AG09309 (cell line): ENCODE measurements around the gene MPDZ.

Experiments
- DNase-seq: peaks from one replicate; pipeline ENCODE4 v3.0.0-alpha.2; 2010; ENCODE audit warnings: low read depth
- H3K4me3 ChIP-seq: 2 replicates; pipeline ENCODE4 v1.5.1; 2011; ENCODE audit warnings: mild to moderate bottlenecking, low read depth, low read length, moderate library complexity; ENCODE audit not compliant: control insufficient read depth
- CTCF ChIP-seq: IDR thresholded peaks from 2 replicates; pipeline ENCODE4 v1.5.1; 2011; ENCODE audit warnings: mild to moderate bottlenecking, low read depth, low read length, inconsistent platforms; ENCODE audit not compliant: insufficient read depth, control insufficient read depth; ENCODE audit errors: missing control alignments

The MPDZ gene

GRCh38 chr9:13292782-13293181 is 13.3 kb upstream of the MPDZ start:
- no peak for TF ChIP-seq CTCF
- no peak overlapping the region for H3K4me3 ChIP-seq
- no peak for DNase-seq

GRCh38 chr9:13292158-13292557 is 12.7 kb upstream of the MPDZ start:
- no peak for TF ChIP-seq CTCF
- H3K4me3 ChIP-seq, result no peak overlapping the region
- no peak for DNase-seq

- TF ChIP-seq CTCF, result no peak
- no peak overlapping the region for H3K4me3 ChIP-seq
- DNase-seq, result no peak
Observed at GRCh38 chr9:13291718-13292117, 12.2 kb upstream of the MPDZ start.

- no peak for TF ChIP-seq CTCF
- no peak overlapping the region for H3K4me3 ChIP-seq
- no peak for DNase-seq
Observed at GRCh38 chr9:13284011-13284410, 4.5 kb upstream of the MPDZ start.

GRCh38 chr9:13282998-13283397 is 3.5 kb upstream of the MPDZ start:
- TF ChIP-seq CTCF, result no peak
- no peak for DNase-seq
- H3K4me3 ChIP-seq, result no peak overlapping the region

- no peak overlapping the region for H3K4me3 ChIP-seq
- no peak for TF ChIP-seq CTCF
- no peak for DNase-seq
Observed at GRCh38 chr9:13281356-13282016, 2.0 kb upstream of the MPDZ start.
